ENCODE results near the gene APOBEC3F.

Gene APOBEC3F

GRCh38 chr22:39103431-39103830 is 62.8 kb downstream of the APOBEC3F start:
- ATAC-seq, result no peak
- TF ChIP-seq ZNF565 (CRISPR knock-in tag; conservative IDR thresholded peaks at IDR 0.05; ENCODE audit: low read depth) (no peak), ZFP30 (CRISPR knock-in tag; IDR thresholded peaks at IDR 0.05) (no peak), SNAI2 (CRISPR knock-in tag; IDR thresholded peaks at IDR 0.05) (no peak), PPARA (CRISPR knock-in tag; IDR thresholded peaks at IDR 0.05; ENCODE audit: borderline replicate concordance) (no peak), CREB5 (CRISPR knock-in tag; IDR thresholded peaks at IDR 0.05; ENCODE audit: low read depth) (no peak), POU6F1 (CRISPR knock-in tag; IDR thresholded peaks at IDR 0.05; ENCODE audit: borderline replicate concordance, low read depth) (no peak), ARNTL (CRISPR knock-in tag; IDR thresholded peaks at IDR 0.05; ENCODE audit: borderline replicate concordance, low read depth) (no peak), TSHZ2 (CRISPR knock-in tag; IDR thresholded peaks at IDR 0.05) (no peak), CSRNP3 (CRISPR knock-in tag; IDR thresholded peaks at IDR 0.05) (no peak), PATZ1 (CRISPR knock-in tag; IDR thresholded peaks at IDR 0.05; ENCODE audit: borderline replicate concordance) (no peak), TOX (CRISPR knock-in tag; IDR thresholded peaks at IDR 0.05; ENCODE audit: borderline replicate concordance) (no peak), CSDC2 (CRISPR knock-in tag; IDR thresholded peaks at IDR 0.05) (no peak), ZNF70 (CRISPR knock-in tag; IDR thresholded peaks at IDR 0.05) (no peak), GLIS3 (CRISPR knock-in tag; IDR thresholded peaks at IDR 0.05) (no peak), ESRRG (CRISPR knock-in tag; IDR thresholded peaks at IDR 0.05) (no peak), ZFP3 (CRISPR knock-in tag; IDR thresholded peaks at IDR 0.05) (no peak), BACH2 (CRISPR knock-in tag; IDR thresholded peaks at IDR 0.05; ENCODE audit: borderline replicate concordance) (no peak), ZNF8 (CRISPR knock-in tag; IDR thresholded peaks at IDR 0.05) (no peak)

Measured in SK-N-SH treated with all-trans-retinoic acid at 6 μM for 48 hours (cell line).